ENCODE measurements around the gene CLIC4.

Gene CLIC4

DNA sequence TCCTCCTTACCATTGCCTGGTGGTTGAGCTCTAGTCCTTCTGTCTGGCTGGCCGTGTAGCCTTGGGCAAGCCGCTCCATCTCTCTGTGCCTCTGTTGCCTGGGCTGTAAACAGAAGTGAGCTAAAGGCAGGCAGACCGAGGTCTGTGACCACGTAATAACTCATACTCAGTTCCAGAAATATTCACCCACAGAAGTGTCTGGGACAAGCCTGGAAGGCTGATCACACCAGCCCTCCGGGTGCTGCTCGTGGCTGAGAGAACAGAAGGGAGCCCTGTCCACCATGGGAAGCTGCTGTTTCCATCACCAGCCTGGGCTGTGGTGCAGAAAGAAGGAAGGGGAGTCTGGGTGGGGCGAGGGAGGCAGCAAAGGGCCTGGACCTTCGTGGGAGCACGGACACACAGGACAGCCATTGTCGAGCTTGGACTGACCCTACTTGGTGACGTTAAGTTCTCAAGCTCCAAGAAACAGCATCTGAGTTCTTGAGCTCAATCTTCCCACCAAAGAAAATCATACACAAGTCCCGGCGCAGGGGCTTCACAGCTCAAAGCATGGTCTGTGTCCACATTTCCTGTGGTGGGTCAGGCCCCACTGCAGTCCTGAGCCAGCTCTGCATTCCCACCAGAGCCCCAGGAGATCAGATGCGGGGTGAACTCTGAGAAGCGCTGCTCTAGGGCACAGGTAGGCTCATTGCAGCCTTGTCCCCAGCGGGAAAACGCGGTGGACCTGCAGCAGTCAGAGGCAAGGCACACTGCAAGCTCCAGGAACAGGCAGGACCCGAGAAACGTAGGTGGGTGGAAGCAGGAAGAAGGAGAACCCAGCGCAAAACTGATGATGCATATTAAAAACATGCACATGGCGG, 123.0 kb downstream of the CLIC4 start:
- ATAC-seq (ENCODE audit: insufficient read depth, low read depth) (no peak), DNase-seq (no peak)
- Histone ChIP-seq H2AFZ (ENCODE audit: low read depth, low read length) (no peak overlapping the region), H3K36me3 (ENCODE audit: insufficient read depth, low read length) (no peaks in the 10 kb centered on the region), H3K9ac (ENCODE audit: low read depth, low read length) (no peak overlapping the region), H3K4me3 (ENCODE audit: low read depth in 1 of 2, low read length in 2 of 2) (no peak overlapping the region), H3K79me2 (ENCODE audit: insufficient read depth, low read length) (no peaks in the 10 kb centered on the region), H3K27ac (ENCODE audit: low read length) (no peak overlapping the region), H3K9me3 (ENCODE audit: insufficient read depth, low read length, severe bottlenecking) (no peaks in the 10 kb centered on the region), H4K20me1 (ENCODE audit: insufficient read depth, low read length) (peaks cover 3% of the 10 kb centered on the region; the same call in 1 of the 2 replicates), H3K4me2 (ENCODE audit: insufficient read depth, low read length) (no peak overlapping the region), H3K27me3 (ENCODE audit: insufficient read depth, low read length, poor library complexity) (peaks cover 7% of the 10 kb centered on the region), H3K4me1 (ENCODE audit: insufficient read depth, low read length) (no peaks in the 10 kb centered on the region)
- TF ChIP-seq, protein P1, sequence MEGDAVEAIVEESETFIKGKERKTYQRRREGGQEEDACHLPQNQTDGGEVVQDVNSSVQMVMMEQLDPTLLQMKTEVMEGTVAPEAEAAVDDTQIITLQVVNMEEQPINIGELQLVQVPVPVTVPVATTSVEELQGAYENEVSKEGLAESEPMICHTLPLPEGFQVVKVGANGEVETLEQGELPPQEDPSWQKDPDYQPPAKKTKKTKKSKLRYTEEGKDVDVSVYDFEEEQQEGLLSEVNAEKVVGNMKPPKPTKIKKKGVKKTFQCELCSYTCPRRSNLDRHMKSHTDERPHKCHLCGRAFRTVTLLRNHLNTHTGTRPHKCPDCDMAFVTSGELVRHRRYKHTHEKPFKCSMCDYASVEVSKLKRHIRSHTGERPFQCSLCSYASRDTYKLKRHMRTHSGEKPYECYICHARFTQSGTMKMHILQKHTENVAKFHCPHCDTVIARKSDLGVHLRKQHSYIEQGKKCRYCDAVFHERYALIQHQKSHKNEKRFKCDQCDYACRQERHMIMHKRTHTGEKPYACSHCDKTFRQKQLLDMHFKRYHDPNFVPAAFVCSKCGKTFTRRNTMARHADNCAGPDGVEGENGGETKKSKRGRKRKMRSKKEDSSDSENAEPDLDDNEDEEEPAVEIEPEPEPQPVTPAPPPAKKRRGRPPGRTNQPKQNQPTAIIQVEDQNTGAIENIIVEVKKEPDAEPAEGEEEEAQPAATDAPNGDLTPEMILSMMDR (IDR thresholded peaks at IDR 0.05; ENCODE audit: borderline replicate concordance, extremely low read depth, low read length, poor library complexity, severe bottlenecking) = no peak

DNA sequence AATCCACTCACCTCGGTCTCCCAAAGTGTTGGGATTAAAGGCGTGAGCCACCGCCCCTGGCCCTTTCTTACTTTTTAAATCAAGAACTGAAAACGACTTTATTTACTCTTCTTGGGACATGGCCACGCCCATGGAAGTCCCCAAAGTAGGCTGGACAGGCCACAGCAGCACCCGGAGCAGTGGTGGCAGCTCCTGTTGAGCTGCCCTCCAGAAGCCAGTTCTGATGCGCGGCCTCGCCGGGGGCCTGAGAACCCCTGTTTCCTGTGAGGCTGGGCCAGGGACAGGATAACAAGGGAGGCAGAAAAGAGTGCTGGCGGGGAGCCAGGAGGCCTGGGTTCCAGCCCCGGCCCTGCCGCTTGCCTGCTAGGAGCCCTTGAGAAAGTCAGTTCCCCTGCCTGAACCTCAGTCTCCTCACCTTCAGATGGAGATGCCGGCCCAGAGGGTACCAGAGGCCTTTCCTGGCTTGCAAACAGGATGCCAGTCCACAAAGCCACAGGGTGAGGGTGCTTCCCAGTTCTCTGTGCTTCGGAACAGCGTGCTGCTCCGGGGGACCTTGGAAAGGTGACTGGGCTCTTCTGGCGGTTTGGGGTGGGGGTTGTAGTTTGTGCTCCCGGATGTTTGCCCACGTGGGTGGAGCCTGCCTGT, 125.4 kb downstream of the CLIC4 start:
- Histone ChIP-seq H3K4me1 (ENCODE audit: insufficient read depth, low read length) (no peaks in the 10 kb centered on the region), H4K20me1 (ENCODE audit: insufficient read depth, low read length) (no peaks in the 10 kb centered on the region; the same call in 1 of the 2 replicates), H3K4me3 (ENCODE audit: low read depth in 1 of 2, low read length in 2 of 2) (no peak overlapping the region), H3K27me3 (ENCODE audit: insufficient read depth, low read length, poor library complexity) (peaks cover 4% of the 10 kb centered on the region), H3K9ac (ENCODE audit: low read depth, low read length) (no peak overlapping the region), H3K79me2 (ENCODE audit: insufficient read depth, low read length) (no peaks in the 10 kb centered on the region), H3K36me3 (ENCODE audit: insufficient read depth, low read length) (no peaks in the 10 kb centered on the region), H3K4me2 (ENCODE audit: insufficient read depth, low read length) (no peak overlapping the region), H3K9me3 (ENCODE audit: insufficient read depth, low read length, severe bottlenecking) (no peaks in the 10 kb centered on the region), H3K27ac (ENCODE audit: low read length) (no peak overlapping the region), H2AFZ (ENCODE audit: low read depth, low read length) (no peak overlapping the region)
- DNase-seq = peak; percentile 16
- TF ChIP-seq EZH2 (IDR thresholded peaks at IDR 0.05; ENCODE audit: borderline replicate concordance, low read depth, low read length, severe bottlenecking) = no peak
- TF ChIP-seq, protein P1 (IDR thresholded peaks at IDR 0.05; ENCODE audit: borderline replicate concordance, extremely low read depth, low read length, poor library complexity, severe bottlenecking) = no peak
- no peak for ATAC-seq (ENCODE audit: insufficient read depth, low read depth)

DNA sequence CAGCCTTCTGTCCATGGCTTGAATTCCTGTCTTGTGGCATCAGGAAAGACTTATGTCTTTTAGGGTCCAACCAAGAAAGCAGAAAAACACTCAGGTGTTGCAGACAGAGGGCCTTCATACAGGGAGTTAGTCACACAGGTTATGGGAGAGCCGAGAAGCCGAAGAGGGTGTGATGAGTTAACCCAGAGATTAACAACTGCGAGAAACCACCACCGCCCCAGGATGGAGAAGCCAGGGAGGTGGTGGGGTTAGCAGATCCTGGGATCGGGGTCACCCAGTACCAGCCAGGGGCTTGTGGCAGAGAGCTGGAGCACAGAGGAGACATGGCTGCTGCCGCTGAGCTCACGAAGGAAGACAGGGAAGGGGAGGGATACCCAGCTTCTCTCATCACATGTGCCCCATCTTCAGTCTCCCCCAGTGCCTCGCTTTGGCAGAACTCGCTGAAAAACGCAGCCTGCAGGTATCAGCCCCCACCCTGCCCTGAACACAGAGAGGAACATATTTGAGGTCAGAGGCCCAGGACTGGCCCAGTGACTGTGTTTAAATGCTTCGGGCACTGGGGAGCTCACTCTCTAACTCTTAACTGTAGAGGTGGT, 126.2 kb downstream of the CLIC4 start:
- Histone ChIP-seq H3K4me2 (ENCODE audit: insufficient read depth, low read length) (no peak overlapping the region), H3K36me3 (ENCODE audit: insufficient read depth, low read length) (no peaks in the 10 kb centered on the region), H2AFZ (ENCODE audit: low read depth, low read length) (no peak overlapping the region), H3K4me3 (ENCODE audit: low read depth in 1 of 2, low read length in 2 of 2) (no peak overlapping the region), H3K9me3 (ENCODE audit: insufficient read depth, low read length, severe bottlenecking) (no peaks in the 10 kb centered on the region), H3K27me3 (ENCODE audit: insufficient read depth, low read length, poor library complexity) (peaks cover 4% of the 10 kb centered on the region), H4K20me1 (ENCODE audit: insufficient read depth, low read length) (no peaks in the 10 kb centered on the region; the same call in 1 of the 2 replicates), H3K27ac (ENCODE audit: low read length) (no peak overlapping the region), H3K79me2 (ENCODE audit: insufficient read depth, low read length) (no peaks in the 10 kb centered on the region), H3K9ac (ENCODE audit: low read depth, low read length) (no peak overlapping the region), H3K4me1 (ENCODE audit: insufficient read depth, low read length) (no peaks in the 10 kb centered on the region)
- TF ChIP-seq, protein P1 (IDR thresholded peaks at IDR 0.05; ENCODE audit: borderline replicate concordance, extremely low read depth, low read length, poor library complexity, severe bottlenecking) = no peak
- no peak for TF ChIP-seq EZH2 (IDR thresholded peaks at IDR 0.05; ENCODE audit: borderline replicate concordance, low read depth, low read length, severe bottlenecking)
- DNase-seq (no peak), ATAC-seq (ENCODE audit: insufficient read depth, low read depth) (no peak)
